HEK293T (cell line): ENCODE measurements around the gene SCYGR1.
"Not testable (repeated sequence)": the region's sequence is repeated elsewhere in the genome, so short reads cannot be mapped to it uniquely, and the experiment has no call there.

Source experiments
- ARNT ChIP-seq: fragments of 450-650 bp; IDR thresholded peaks from 2 replicates; pipeline ENCODE4 v1.6.1; 2017; ENCODE audit warnings: mild to moderate bottlenecking
- BHLHE40 ChIP-seq: fragments of 450-650 bp; IDR thresholded peaks from 2 replicates; pipeline ENCODE4 v1.6.1; 2016; ENCODE audit warnings: mild to moderate bottlenecking, moderate library complexity, borderline replicate concordance
- FOXA1 ChIP-seq: fragments of 450-650 bp; IDR thresholded peaks from 2 replicates; pipeline ENCODE4 v1.6.1; 2016; ENCODE audit warnings: mild to moderate bottlenecking
- FOXK2 ChIP-seq: fragments of 450-650 bp; IDR thresholded peaks from 2 replicates; pipeline ENCODE4 v1.6.1; 2016; ENCODE audit warnings: mild to moderate bottlenecking
- FOXM1 ChIP-seq: fragments of 450-650 bp; IDR thresholded peaks from 2 replicates; pipeline ENCODE4 v1.6.1; 2017; ENCODE audit warnings: mild to moderate bottlenecking, borderline replicate concordance
- HDGF ChIP-seq: fragments of 450-650 bp; IDR thresholded peaks from 2 replicates; pipeline ENCODE4 v1.6.1; 2017; ENCODE audit warnings: antibody characterized with exemption, borderline replicate concordance
- LEF1 ChIP-seq: fragments of 450-650 bp; IDR thresholded peaks from 2 replicates; pipeline ENCODE4 v1.6.1; 2017; ENCODE audit warnings: mild to moderate bottlenecking, borderline replicate concordance
- NFRKB ChIP-seq: fragments of 450-650 bp; IDR thresholded peaks from 2 replicates; pipeline ENCODE4 v1.6.1; 2016; ENCODE audit warnings: mild to moderate bottlenecking, moderate library complexity
- SP1 ChIP-seq: fragments of 450-650 bp; IDR thresholded peaks from 2 replicates; pipeline ENCODE4 v1.6.1; 2017
- TARDBP ChIP-seq: fragments of 450-650 bp; IDR thresholded peaks from 2 replicates; pipeline ENCODE4 v1.6.1; 2016

DNA sequence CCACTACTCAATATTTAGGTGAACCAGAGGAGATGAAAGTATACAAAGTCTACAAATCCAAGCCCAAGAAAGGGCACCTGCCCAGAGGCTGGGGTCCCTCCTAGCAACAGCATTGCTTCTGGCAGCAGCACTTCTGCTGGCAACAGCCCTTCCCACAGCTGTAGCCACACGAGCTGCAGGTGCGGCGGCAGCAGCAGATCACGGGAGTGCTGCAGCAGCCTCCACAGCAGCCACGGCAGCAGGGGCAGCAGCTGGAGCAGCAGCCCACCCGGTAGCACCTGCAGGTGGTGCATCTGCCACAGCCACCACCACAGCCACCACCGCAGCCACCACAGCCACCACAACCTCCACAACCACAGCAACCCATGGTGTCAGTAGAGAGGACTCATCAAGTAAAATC lies at the start of gene SCYGR1:
- not testable (repeated sequence) for TF ChIP-seq BHLHE40, LEF1, NFRKB, FOXK2, HDGF, FOXM1, ARNT, TARDBP, FOXA1, SP1
